ENCODE measurements around the gene SCN2B.

GRCh38 chr11:118223992-118224391 is 47.6 kb upstream of the SCN2B start:
- TF ChIP-seq, protein P1, sequence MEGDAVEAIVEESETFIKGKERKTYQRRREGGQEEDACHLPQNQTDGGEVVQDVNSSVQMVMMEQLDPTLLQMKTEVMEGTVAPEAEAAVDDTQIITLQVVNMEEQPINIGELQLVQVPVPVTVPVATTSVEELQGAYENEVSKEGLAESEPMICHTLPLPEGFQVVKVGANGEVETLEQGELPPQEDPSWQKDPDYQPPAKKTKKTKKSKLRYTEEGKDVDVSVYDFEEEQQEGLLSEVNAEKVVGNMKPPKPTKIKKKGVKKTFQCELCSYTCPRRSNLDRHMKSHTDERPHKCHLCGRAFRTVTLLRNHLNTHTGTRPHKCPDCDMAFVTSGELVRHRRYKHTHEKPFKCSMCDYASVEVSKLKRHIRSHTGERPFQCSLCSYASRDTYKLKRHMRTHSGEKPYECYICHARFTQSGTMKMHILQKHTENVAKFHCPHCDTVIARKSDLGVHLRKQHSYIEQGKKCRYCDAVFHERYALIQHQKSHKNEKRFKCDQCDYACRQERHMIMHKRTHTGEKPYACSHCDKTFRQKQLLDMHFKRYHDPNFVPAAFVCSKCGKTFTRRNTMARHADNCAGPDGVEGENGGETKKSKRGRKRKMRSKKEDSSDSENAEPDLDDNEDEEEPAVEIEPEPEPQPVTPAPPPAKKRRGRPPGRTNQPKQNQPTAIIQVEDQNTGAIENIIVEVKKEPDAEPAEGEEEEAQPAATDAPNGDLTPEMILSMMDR (IDR thresholded peaks at IDR 0.05; ENCODE audit: low read length), result no peak
- TF ChIP-seq EZH2phosphoT487 (IDR thresholded peaks at IDR 0.05; ENCODE audit: low read length) (no peak), EZH2 (optimal IDR thresholded peaks at IDR 0.05; ENCODE audit: low read depth, low read length) (no peak)
